ENCODE measurements around the gene CCDC33. TPM values are rescaled to one million over a fixed set of nuclear protein-coding genes. Genes with fewer than 3 reads are reported as not detected.

CCDC33 gene
- total and polyA plus RNA-seq, 2 experiments from 2014 or later: 0.63 to 0.86 TPM

DNA sequence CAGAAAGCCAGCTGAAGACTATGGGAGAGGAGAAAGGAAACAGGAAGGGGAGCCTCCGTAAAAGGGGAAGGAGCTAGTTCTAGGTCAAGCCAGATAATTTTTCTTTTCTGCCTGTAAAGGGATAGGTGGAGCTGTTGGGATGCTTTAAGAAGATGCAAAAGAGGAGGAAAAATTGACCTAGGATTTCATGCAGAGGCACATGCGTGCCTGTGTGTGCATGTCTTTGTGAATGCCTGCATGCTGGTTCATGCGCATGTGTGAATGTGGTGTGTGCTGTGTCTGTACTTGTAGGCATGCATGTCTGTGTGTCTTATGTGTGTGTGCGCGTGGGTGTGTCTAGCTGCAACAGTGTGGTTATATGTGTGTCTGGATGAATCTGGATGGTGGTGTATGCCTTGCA is 27.3 kb downstream of the CCDC33 start:
- Histone ChIP-seq H3K9me3 (ENCODE audit: low read depth) (no peaks in the 10 kb centered on the region), H3K79me2 (no peaks in the 10 kb centered on the region), H3K9me2 (replicated peaks; ENCODE audit: insufficient read depth) (no peaks in the 10 kb centered on the region), H3K4me1 (ENCODE audit: insufficient read depth) (peaks cover 12% of the 10 kb centered on the region), H3K27ac (no peak overlapping the region), H2AFZ (no peak overlapping the region), H3K27me3 (peaks cover 11% of the 10 kb centered on the region), H3K4me2 (no peak overlapping the region), H4K20me1 (ENCODE audit: insufficient read depth, poor library complexity, severe bottlenecking) (no peaks in the 10 kb centered on the region), H3K36me3 (replicated peaks; ENCODE audit: insufficient read depth, low read depth) (no peaks in the 10 kb centered on the region), H3K4me3 (no peak overlapping the region)
- TF ChIP-seq EZH2 (IDR thresholded peaks at IDR 0.05; ENCODE audit: borderline replicate concordance): no peak
- TF ChIP-seq CTCF (IDR thresholded peaks at IDR 0.05; ENCODE audit: poor library complexity): no peak
- TF ChIP-seq EZH2phosphoT487 (IDR thresholded peaks at IDR 0.05; ENCODE audit: low read depth, severe bottlenecking, unreplicated experiment): no peak
- no peak for DNase-seq (ENCODE audit: low spot score)
- 80% methylated on average over 5 of the region's 5 CpGs for WGBS (ENCODE audit: low lambda C conversion rate, missing lambda C conversion rate)

DNA sequence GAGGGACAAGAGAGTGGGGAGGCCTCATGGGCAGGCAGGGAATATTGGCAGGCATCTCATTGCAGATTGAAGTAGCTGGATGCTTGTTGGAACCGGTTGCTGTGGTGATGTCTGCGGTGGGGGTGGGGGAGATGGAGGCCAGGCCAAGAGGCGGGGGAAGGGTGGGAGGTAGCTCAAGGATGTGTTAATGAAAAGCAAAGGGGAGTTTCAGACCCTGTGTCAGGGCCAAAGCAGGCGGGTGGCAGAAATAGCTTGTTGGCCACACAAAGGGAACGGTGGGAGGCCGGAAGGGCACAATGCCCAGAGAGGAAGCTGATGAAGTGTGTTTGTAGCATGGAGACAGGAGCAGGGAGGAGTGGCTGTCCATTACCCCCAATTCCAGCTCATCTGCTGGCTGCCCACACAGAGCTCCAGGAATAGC is 28.0 kb downstream of the CCDC33 start:
- peaks cover 11% of the 10 kb centered on the region for H3K27me3 ChIP-seq
- H3K9me3 ChIP-seq (ENCODE audit: low read depth): no peaks in the 10 kb centered on the region
- peaks cover 7% of the 10 kb centered on the region for H3K4me1 ChIP-seq (ENCODE audit: insufficient read depth)
- DNase-seq (ENCODE audit: low spot score): no peak
- H3K27ac ChIP-seq: no peak overlapping the region
- H2AFZ ChIP-seq: no peak overlapping the region
- H3K36me3 ChIP-seq (replicated peaks; ENCODE audit: insufficient read depth, low read depth): no peaks in the 10 kb centered on the region
- TF ChIP-seq EZH2phosphoT487 (IDR thresholded peaks at IDR 0.05; ENCODE audit: low read depth, severe bottlenecking, unreplicated experiment): no peak
- H3K79me2 ChIP-seq: no peaks in the 10 kb centered on the region
- WGBS (ENCODE audit: low lambda C conversion rate, missing lambda C conversion rate): 51% methylated on average over 4 of the region's 6 CpGs
- no peak overlapping the region for H3K4me3 ChIP-seq
- H3K4me2 ChIP-seq: no peak overlapping the region
- H4K20me1 ChIP-seq (ENCODE audit: insufficient read depth, poor library complexity, severe bottlenecking): no peaks in the 10 kb centered on the region
- H3K9me2 ChIP-seq (replicated peaks; ENCODE audit: insufficient read depth): no peaks in the 10 kb centered on the region

GRCh38 chr15:74265046-74265639 is 29.0 kb downstream of the CCDC33 start:
- H3K79me2 ChIP-seq: no peaks in the 10 kb centered on the region
- no peaks in the 10 kb centered on the region for H3K4me1 ChIP-seq (ENCODE audit: insufficient read depth)
- H3K27me3 ChIP-seq: peaks cover 11% of the 10 kb centered on the region
- H3K4me3 ChIP-seq: no peak overlapping the region
- no peak overlapping the region for H3K27ac ChIP-seq
- TF ChIP-seq CTCF (IDR thresholded peaks at IDR 0.05; ENCODE audit: poor library complexity) (no peak), EZH2 (IDR thresholded peaks at IDR 0.05; ENCODE audit: borderline replicate concordance) (no peak), EZH2phosphoT487 (IDR thresholded peaks at IDR 0.05; ENCODE audit: low read depth, severe bottlenecking, unreplicated experiment) (no peak)
- no peak overlapping the region for H3K4me2 ChIP-seq
- H2AFZ ChIP-seq: no peak overlapping the region
- H4K20me1 ChIP-seq (ENCODE audit: insufficient read depth, poor library complexity, severe bottlenecking): no peaks in the 10 kb centered on the region
- H3K9me2 ChIP-seq (replicated peaks; ENCODE audit: insufficient read depth): no peaks in the 10 kb centered on the region
- no peaks in the 10 kb centered on the region for H3K9me3 ChIP-seq (ENCODE audit: low read depth)
- H3K36me3 ChIP-seq (replicated peaks; ENCODE audit: insufficient read depth, low read depth): no peaks in the 10 kb centered on the region
- 37% methylated on average over 5 of the region's 5 CpGs for WGBS (ENCODE audit: low lambda C conversion rate, missing lambda C conversion rate)
- DNase-seq (ENCODE audit: low spot score): peak; percentile 79

DNA sequence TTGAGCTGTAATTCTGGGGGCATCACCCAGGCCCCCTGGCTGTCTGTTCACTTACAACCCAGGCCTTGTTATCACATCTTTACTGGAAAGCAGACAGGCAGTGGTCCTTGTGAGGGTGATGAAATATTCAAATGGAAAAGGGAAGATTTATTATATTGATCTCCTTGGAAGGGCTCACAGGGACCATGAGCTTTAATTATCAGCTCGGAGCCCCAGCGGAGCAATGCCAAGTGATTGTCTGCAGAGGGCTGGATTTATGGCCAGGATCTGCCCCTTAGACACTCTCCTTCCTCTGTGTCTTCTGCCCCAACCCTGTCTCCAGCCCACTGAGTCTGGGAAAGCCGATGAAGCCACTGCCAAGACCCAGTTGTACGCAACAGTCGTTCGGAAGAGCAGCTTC is 31.9 kb downstream of the CCDC33 start:
- H3K9me2 ChIP-seq (replicated peaks; ENCODE audit: insufficient read depth): no peaks in the 10 kb centered on the region
- H4K20me1 ChIP-seq (ENCODE audit: insufficient read depth, poor library complexity, severe bottlenecking): no peaks in the 10 kb centered on the region
- no peaks in the 10 kb centered on the region for H3K4me1 ChIP-seq (ENCODE audit: insufficient read depth)
- H3K4me3 ChIP-seq: no peak overlapping the region
- no peaks in the 10 kb centered on the region for H3K9me3 ChIP-seq (ENCODE audit: low read depth)
- TF ChIP-seq CTCF (IDR thresholded peaks at IDR 0.05; ENCODE audit: poor library complexity) (no peak), EZH2phosphoT487 (IDR thresholded peaks at IDR 0.05; ENCODE audit: low read depth, severe bottlenecking, unreplicated experiment) (no peak), EZH2 (IDR thresholded peaks at IDR 0.05; ENCODE audit: borderline replicate concordance) (no peak)
- H3K27me3 ChIP-seq: peaks cover 16% of the 10 kb centered on the region
- no peak overlapping the region for H2AFZ ChIP-seq
- no peak for DNase-seq (ENCODE audit: low spot score)
- H3K4me2 ChIP-seq: no peak overlapping the region
- no peaks in the 10 kb centered on the region for H3K36me3 ChIP-seq (replicated peaks; ENCODE audit: insufficient read depth, low read depth)
- WGBS (ENCODE audit: low lambda C conversion rate, missing lambda C conversion rate): 84% methylated on average over 6 of the region's 6 CpGs
- no peaks in the 10 kb centered on the region for H3K79me2 ChIP-seq
- no peak overlapping the region for H3K27ac ChIP-seq
